HepG2 (cell line): ENCODE results near the gene SRCIN1.
A peak's percentile ranks its signal among the peaks of the same experiment; 100 is the strongest.

Experiments
- ETV6 ChIP-seq: sonication (generic); formaldehyde crosslinking; conservative IDR thresholded peaks from 2 replicates; pipeline ENCODE4 v1.4.0; 2020; ENCODE audit warnings: missing genetic modification reagents
- EZH2 ChIP-seq: conservative IDR thresholded peaks from 2 replicates; pipeline ENCODE4 v1.6.1; 2012; ENCODE audit warnings: mild to moderate bottlenecking, low read depth, low read length, moderate library complexity
- GABPA ChIP-seq, 2 experiments: IDR thresholded peaks; 2 replicates each; pipeline ENCODE4 v1.6.1; 2011 to 2016; ENCODE audit warnings: low read depth in 2 of 2, low read length in 1 of 2, missing biosample characterization in 1 of 2, missing genetic modification characterization in 1 of 2
- HDAC2 ChIP-seq: sonication (generic); formaldehyde crosslinking; IDR thresholded peaks from 2 replicates; pipeline ENCODE4 v1.4.0; 2020; ENCODE audit warnings: missing genetic modification reagents
- KLF16 ChIP-seq, 2 experiments: sonication (generic) in 1 of 2; formaldehyde crosslinking in 1 of 2; IDR thresholded peaks; 2 replicates each; pipeline versions ENCODE4 v1.6.1 to v1.8.0; 2016 to 2023; ENCODE audit warnings: missing genetic modification reagents in 2 of 2, missing compliant biosample characterization in 1 of 2
- RARG ChIP-seq: sonication (generic); formaldehyde crosslinking; IDR thresholded peaks from 2 replicates; pipeline ENCODE4 v1.4.0; 2020; ENCODE audit warnings: low read depth, mild to moderate bottlenecking, missing genetic modification reagents
- RCOR2 ChIP-seq: IDR thresholded peaks from 2 replicates; pipeline ENCODE4 v1.6.1; 2016; ENCODE audit warnings: missing biosample characterization, missing genetic modification reagents
- ZNF556 ChIP-seq: sonication (generic); formaldehyde crosslinking; IDR thresholded peaks from 2 replicates; pipeline ENCODE4 v1.4.0; 2020; ENCODE audit warnings: mild to moderate bottlenecking, missing genetic modification reagents, borderline replicate concordance
- TF ChIP-seq, protein P1 (sequence below): IDR thresholded peaks from 2 replicates; pipeline ENCODE4 v1.6.1; 2016; ENCODE audit warnings: missing compliant biosample characterization, missing genetic modification reagents, borderline replicate concordance
- TF ChIP-seq, protein P2 (sequence below): sonication (generic); formaldehyde crosslinking; IDR thresholded peaks from 2 replicates; pipeline ENCODE4 v1.8.0; 2023; ENCODE audit warnings: mild to moderate bottlenecking, missing genetic modification reagents
- TF ChIP-seq, protein P3 (sequence below): sonication (generic); formaldehyde crosslinking; IDR thresholded peaks from 2 replicates; pipeline ENCODE4 v1.5.0; 2020; ENCODE audit warnings: mild to moderate bottlenecking, missing genetic modification reagents, moderate library complexity
- TF ChIP-seq, protein P4 (sequence below): sonication (generic); formaldehyde crosslinking; IDR thresholded peaks from 2 replicates; pipeline ENCODE4 v1.5.0; 2020; ENCODE audit warnings: mild to moderate bottlenecking, missing genetic modification reagents
- TF ChIP-seq, protein P5 (sequence below): IDR thresholded peaks from 2 replicates; pipeline ENCODE4 v1.6.1; 2012; ENCODE audit warnings: inconsistent platforms
- TF ChIP-seq, protein P6 (sequence below): sonication (generic); formaldehyde crosslinking; IDR thresholded peaks from 2 replicates; pipeline ENCODE4 v1.5.1; 2020; ENCODE audit warnings: missing genetic modification reagents, mild to moderate bottlenecking, borderline replicate concordance

DNA sequence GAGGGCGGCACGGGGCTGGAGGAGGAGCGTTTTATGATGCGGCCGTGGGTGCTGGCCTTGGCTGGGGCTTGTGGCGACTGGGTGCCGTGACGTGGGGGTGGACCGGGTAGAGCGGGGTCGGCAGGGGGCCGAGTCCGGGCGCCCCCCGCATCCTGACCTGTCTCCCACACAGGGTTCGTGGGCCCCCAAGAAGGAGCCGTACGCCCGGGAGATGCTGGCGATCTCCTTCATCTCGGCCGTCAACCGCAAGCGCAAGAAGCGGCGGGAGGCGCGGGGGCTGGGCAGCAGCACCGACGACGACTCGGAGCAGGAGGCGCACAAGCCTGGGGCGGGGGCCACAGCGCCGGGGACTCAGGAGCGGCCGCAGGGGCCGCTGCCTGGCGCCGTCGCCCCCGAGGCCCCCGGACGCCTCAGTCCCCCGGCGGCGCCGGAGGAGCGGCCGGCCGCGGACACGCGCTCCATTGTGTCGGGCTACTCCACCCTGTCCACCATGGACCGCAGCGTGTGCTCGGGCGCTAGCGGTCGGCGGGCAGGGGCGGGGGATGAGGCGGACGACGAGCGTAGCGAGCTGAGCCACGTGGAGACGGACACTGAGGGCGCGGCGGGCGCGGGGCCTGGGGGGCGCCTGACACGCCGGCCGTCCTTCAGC, 95.9 kb downstream of the SRCIN1 start:
- TF ChIP-seq ZNF556 (CRISPR knock-in tag) (no peak), RCOR2 (CRISPR knock-in tag) (no peak), GABPA (IDR thresholded peaks at IDR 0.05; ENCODE audit: low read depth, low read length) (no peak), GABPA (CRISPR knock-in tag; IDR thresholded peaks at IDR 0.05; ENCODE audit: low read depth) (no peak), EZH2 (no peak), RARG (no peak), ETV6 (CRISPR knock-in tag) (no peak; the same call in 1 of the 2 replicates), KLF16 (CRISPR knock-in tag; IDR thresholded peaks at IDR 0.05) (no peak), HDAC2 (CRISPR knock-in tag) (no peak)
- TF ChIP-seq, protein P1, sequence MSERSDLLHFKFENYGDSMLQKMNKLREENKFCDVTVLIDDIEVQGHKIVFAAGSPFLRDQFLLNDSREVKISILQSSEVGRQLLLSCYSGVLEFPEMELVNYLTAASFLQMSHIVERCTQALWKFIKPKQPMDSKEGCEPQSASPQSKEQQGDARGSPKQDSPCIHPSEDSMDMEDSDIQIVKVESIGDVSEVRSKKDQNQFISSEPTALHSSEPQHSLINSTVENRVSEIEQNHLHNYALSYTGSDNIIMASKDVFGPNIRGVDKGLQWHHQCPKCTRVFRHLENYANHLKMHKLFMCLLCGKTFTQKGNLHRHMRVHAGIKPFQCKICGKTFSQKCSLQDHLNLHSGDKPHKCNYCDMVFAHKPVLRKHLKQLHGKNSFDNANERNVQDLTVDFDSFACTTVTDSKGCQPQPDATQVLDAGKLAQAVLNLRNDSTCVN = no peak
- TF ChIP-seq, protein P2, sequence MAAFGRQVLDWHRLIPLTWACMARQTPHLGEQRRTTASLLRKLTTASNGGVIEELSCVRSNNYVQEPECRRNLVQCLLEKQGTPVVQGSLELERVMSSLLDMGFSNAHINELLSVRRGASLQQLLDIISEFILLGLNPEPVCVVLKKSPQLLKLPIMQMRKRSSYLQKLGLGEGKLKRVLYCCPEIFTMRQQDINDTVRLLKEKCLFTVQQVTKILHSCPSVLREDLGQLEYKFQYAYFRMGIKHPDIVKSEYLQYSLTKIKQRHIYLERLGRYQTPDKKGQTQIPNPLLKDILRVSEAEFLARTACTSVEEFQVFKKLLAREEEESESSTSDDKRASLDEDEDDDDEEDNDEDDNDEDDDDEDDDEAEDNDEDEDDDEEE = peak; percentile 88
- TF ChIP-seq, protein P3, sequence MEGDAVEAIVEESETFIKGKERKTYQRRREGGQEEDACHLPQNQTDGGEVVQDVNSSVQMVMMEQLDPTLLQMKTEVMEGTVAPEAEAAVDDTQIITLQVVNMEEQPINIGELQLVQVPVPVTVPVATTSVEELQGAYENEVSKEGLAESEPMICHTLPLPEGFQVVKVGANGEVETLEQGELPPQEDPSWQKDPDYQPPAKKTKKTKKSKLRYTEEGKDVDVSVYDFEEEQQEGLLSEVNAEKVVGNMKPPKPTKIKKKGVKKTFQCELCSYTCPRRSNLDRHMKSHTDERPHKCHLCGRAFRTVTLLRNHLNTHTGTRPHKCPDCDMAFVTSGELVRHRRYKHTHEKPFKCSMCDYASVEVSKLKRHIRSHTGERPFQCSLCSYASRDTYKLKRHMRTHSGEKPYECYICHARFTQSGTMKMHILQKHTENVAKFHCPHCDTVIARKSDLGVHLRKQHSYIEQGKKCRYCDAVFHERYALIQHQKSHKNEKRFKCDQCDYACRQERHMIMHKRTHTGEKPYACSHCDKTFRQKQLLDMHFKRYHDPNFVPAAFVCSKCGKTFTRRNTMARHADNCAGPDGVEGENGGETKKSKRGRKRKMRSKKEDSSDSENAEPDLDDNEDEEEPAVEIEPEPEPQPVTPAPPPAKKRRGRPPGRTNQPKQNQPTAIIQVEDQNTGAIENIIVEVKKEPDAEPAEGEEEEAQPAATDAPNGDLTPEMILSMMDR (CRISPR knock-in tag) = no peak
- TF ChIP-seq, protein P4, sequence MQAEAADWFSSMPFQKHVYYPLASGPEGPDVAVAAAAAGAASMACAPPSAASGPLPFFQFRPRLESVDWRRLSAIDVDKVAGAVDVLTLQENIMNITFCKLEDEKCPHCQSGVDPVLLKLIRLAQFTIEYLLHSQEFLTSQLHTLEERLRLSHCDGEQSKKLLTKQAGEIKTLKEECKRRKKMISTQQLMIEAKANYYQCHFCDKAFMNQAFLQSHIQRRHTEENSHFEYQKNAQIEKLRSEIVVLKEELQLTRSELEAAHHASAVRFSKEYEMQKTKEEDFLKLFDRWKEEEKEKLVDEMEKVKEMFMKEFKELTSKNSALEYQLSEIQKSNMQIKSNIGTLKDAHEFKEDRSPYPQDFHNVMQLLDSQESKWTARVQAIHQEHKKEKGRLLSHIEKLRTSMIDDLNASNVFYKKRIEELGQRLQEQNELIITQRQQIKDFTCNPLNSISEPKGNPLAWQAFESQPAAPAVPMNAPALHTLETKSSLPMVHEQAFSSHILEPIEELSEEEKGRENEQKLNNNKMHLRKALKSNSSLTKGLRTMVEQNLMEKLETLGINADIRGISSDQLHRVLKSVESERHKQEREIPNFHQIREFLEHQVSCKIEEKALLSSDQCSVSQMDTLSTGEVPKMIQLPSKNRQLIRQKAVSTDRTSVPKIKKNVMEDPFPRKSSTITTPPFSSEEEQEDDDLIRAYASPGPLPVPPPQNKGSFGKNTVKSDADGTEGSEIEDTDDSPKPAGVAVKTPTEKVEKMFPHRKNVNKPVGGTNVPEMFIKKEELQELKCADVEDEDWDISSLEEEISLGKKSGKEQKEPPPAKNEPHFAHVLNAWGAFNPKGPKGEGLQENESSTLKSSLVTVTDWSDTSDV = no peak
- TF ChIP-seq, protein P5, sequence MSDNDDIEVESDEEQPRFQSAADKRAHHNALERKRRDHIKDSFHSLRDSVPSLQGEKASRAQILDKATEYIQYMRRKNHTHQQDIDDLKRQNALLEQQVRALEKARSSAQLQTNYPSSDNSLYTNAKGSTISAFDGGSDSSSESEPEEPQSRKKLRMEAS = peak; percentile 75
- TF ChIP-seq, protein P6, sequence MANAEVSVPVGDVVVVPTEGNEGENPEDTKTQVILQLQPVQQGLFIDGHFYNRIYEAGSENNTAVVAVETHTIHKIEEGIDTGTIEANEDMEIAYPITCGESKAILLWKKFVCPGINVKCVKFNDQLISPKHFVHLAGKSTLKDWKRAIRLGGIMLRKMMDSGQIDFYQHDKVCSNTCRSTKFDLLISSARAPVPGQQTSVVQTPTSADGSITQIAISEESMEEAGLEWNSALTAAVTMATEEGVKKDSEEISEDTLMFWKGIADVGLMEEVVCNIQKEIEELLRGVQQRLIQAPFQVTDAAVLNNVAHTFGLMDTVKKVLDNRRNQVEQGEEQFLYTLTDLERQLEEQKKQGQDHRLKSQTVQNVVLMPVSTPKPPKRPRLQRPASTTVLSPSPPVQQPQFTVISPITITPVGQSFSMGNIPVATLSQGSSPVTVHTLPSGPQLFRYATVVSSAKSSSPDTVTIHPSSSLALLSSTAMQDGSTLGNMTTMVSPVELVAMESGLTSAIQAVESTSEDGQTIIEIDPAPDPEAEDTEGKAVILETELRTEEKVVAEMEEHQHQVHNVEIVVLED = no peak
